ENCODE results near the gene ECI1. TPM values are rescaled to one million over a fixed set of nuclear protein-coding genes. Genes with fewer than 3 reads are reported as not detected.

ECI1 gene
- total RNA-seq, 1 experiment from 2014 or later = 140 TPM

DNA sequence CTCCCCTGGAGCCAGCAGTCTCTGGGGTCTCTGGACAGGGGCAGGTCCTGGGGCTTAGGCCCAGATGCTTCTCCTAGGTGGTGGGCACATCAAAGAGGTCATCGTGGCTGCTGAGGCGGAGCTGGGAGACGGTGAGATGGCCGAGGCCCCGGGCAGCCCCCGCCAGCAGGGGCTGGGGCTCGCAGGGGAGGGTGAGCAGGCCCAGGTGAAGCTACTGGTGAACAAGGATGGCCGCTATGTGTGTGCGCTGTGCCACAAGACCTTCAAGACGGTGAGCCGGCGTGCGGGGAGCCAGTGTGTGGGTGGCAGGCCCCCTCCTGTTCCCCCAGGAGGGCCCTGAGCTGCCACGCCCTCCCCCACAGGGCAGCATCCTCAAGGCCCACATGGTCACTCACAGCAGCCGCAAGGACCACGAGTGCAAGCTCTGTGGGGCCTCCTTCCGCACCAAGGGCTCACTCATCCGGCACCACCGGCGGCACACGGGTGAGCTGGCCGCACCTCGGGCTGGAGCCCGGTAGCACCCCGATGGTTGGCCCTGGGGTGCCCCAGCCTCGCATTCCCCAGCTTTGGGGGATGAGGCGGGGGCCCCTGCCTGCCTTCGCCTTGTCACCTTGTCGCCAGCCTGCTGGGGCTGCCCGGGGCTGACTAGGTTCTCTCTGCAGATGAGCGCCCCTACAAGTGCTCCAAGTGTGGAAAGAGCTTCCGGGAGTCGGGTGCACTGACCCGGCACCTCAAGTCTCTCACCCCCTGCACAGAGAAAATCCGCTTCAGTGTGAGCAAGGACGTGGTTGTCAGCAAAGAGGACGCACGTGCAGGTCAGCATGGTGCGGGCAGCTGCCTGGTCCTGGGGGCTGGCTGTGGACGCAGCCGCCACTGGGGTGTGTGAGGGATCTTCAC is 19.0 kb downstream of the ECI1 start:
- ChIA-PET CTCF (no interaction called here), RAD21 (ENCODE audit: low non-redundant PET in 1 of 2, low total read pairs in 2 of 2, uncharacterized antibody in 2 of 2, unreplicated experiment in 2 of 2) (no interaction called here), POLR2A (no interaction called here)
- no TSS peak for BruUV-seq (replicated peaks)
- TF ChIP-seq POLR2A (IDR thresholded peaks at IDR 0.05; ENCODE audit: borderline replicate concordance, extremely low read depth, insufficient read depth, insufficient read length) (no peak), POLR2AphosphoS5 (IDR thresholded peaks at IDR 0.05; ENCODE audit: low read depth, low read length) (no peak), SP1 (IDR thresholded peaks at IDR 0.05; ENCODE audit: low read depth) (no peak), JUND (IDR thresholded peaks at IDR 0.05) (no peak), TCF7L2 (IDR thresholded peaks at IDR 0.05; ENCODE audit: borderline replicate concordance, extremely low read depth, insufficient read depth, insufficient read length) (no peak), SRF (IDR thresholded peaks at IDR 0.05; ENCODE audit: low read depth) (no peak), EZH2 (IDR thresholded peaks at IDR 0.05) (no peak), EZH2phosphoT487 (IDR thresholded peaks at IDR 0.05; ENCODE audit: borderline replicate concordance) (no peak), ZNF274 (IDR thresholded peaks at IDR 0.05; ENCODE audit: low read depth, low read length) (no peak), YY1 (IDR thresholded peaks at IDR 0.05; ENCODE audit: extremely low read depth, insufficient replicate concordance, low read depth, low read length) (no peak), ELF1 (IDR thresholded peaks at IDR 0.05; ENCODE audit: borderline replicate concordance, low read depth) (no peak), CTCF (IDR thresholded peaks at IDR 0.05 in 2 of 3, conservative IDR thresholded peaks at IDR 0.05 in 1 of 3; ENCODE audit: borderline replicate concordance in 1 of 3, insufficient read depth in 1 of 3, low read depth in 2 of 3, low read length in 2 of 3) (no peak), SIN3A (IDR thresholded peaks at IDR 0.05; ENCODE audit: low read depth) (no peak), RAD21 (IDR thresholded peaks at IDR 0.05; ENCODE audit: low read depth) (no peak), ZFX (IDR thresholded peaks at IDR 0.05) (no peak), EGR1 (IDR thresholded peaks at IDR 0.05; ENCODE audit: low read depth) (no peak)
- TF ChIP-seq, protein P1, sequence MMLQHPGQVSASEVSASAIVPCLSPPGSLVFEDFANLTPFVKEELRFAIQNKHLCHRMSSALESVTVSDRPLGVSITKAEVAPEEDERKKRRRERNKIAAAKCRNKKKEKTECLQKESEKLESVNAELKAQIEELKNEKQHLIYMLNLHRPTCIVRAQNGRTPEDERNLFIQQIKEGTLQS (IDR thresholded peaks at IDR 0.05) = no peak
- Histone ChIP-seq H3K9me3 (ENCODE audit: control insufficient read depth in 1 of 2, insufficient read depth in 1 of 2, low read depth in 1 of 2, low read length in 2 of 2) (no peaks in the 10 kb centered on the region), H4K20me1 (ENCODE audit: insufficient read depth) (no peaks in the 10 kb centered on the region), H3K4me3 (replicated peaks in 1 of 2; ENCODE audit: low read depth in 1 of 2, low read length in 2 of 2) (no peak overlapping the region), H3K36me3 (ENCODE audit: control insufficient read depth in 1 of 2, insufficient read depth in 2 of 2, low read length in 2 of 2) (peaks cover 9 to 19% of the 10 kb centered on the region in 2 experiments; a peak in 3 of 4 replicates), H3K4me2 (ENCODE audit: low read length) (no peak overlapping the region), H3K27me3 (ENCODE audit: insufficient read depth, low read length) (no peaks in the 10 kb centered on the region), H3K27ac (ENCODE audit: low read depth, low read length) (no peak overlapping the region), H3K4me1 (ENCODE audit: control insufficient read depth in 1 of 2, insufficient read depth in 2 of 2, low read length in 2 of 2) (peaks cover 0 to 8% of the 10 kb centered on the region in 2 experiments; a peak in 2 of 4 replicates), H3K79me2 (ENCODE audit: insufficient read depth, low read length) (peaks cover 26% of the 10 kb centered on the region), H2AFZ (ENCODE audit: low read depth, low read length, poor library complexity, severe bottlenecking) (no peak overlapping the region), H3K9ac (ENCODE audit: low read length) (no peak overlapping the region), H3K9me2 (ENCODE audit: insufficient read depth) (no peaks in the 10 kb centered on the region)
- intact Hi-C loops (cut with micrococcal nuclease) = no loop called here
- ATAC-seq = no peak
- DNase-seq (ENCODE audit: low read depth, low spot score) = no peak

Data from HCT116 (cell line).